Astrocyte (in vitro differentiated cells and primary cell): Measurements from ENCODE around the gene COMMD8. TPM values are rescaled to one million over a fixed set of nuclear protein-coding genes. Genes with fewer than 3 reads are reported as not detected.

ENCODE experiments used
- DNase-seq: peaks from one replicate; pipeline ENCODE4 v3.0.0-alpha.2; 2010; ENCODE audit warnings: low read depth
- FAIRE-seq: peaks from 2 replicates; lab custom pipeline; 2011; peaks lifted over from hg19 to GRCh38; lab: Jason Lieb, UNC
- H2AFZ ChIP-seq: 2 replicates; pipeline ENCODE4 v1.6.0; 2012; ENCODE audit warnings: low read depth, low read length, inconsistent platforms
- H3K27ac ChIP-seq: 2 replicates; pipeline ENCODE4 v1.5.1; 2011; ENCODE audit warnings: low read depth, low read length, inconsistent platforms
- H3K27me3 ChIP-seq: 2 replicates; pipeline ENCODE4 v1.6.0; 2011; ENCODE audit warnings: low read length, inconsistent platforms; ENCODE audit not compliant: insufficient read depth
- H3K36me3 ChIP-seq: 2 replicates; pipeline ENCODE4 v1.5.1; 2011; ENCODE audit warnings: low read length, inconsistent platforms; ENCODE audit not compliant: insufficient read depth
- H3K4me1 ChIP-seq: 2 replicates; pipeline ENCODE4 v1.5.1; 2011; ENCODE audit warnings: low read length, inconsistent platforms; ENCODE audit not compliant: insufficient read depth
- H3K4me2 ChIP-seq: 2 replicates; pipeline ENCODE4 v1.6.0; 2012; ENCODE audit warnings: low read length, inconsistent platforms
- H3K4me3 ChIP-seq: 2 replicates; pipeline ENCODE4 v1.5.1; 2011; ENCODE audit warnings: low read depth, mild to moderate bottlenecking, low read length, inconsistent platforms; ENCODE audit not compliant: insufficient read depth
- H3K79me2 ChIP-seq: 2 replicates; pipeline ENCODE4 v1.6.0; 2012; ENCODE audit warnings: mild to moderate bottlenecking, low read length, inconsistent platforms; ENCODE audit not compliant: insufficient read depth
- H3K9ac ChIP-seq: 2 replicates; pipeline ENCODE4 v1.6.0; 2012; ENCODE audit warnings: mild to moderate bottlenecking, low read length, inconsistent platforms
- H3K9me3 ChIP-seq: 2 replicates; pipeline ENCODE4 v1.5.1; 2012; ENCODE audit warnings: low read depth, mild to moderate bottlenecking, low read length, inconsistent platforms; ENCODE audit not compliant: insufficient read depth
- H4K20me1 ChIP-seq: 2 replicates; pipeline ENCODE4 v1.6.0; 2012; ENCODE audit warnings: low read length, inconsistent platforms; ENCODE audit not compliant: insufficient read depth
- H3K27ac Mint-ChIP-seq: one replicate; pipeline ENCODE4 v1.8.0; 2021; ENCODE audit warnings: mild to moderate bottlenecking, mixed read lengths; ENCODE audit not compliant: unreplicated experiment
- H3K27me3 Mint-ChIP-seq: one replicate; pipeline ENCODE4 v1.8.0; 2021; ENCODE audit warnings: low read depth, mixed read lengths; ENCODE audit not compliant: unreplicated experiment
- H3K36me3 Mint-ChIP-seq: one replicate; pipeline ENCODE4 v1.8.0; 2021; ENCODE audit warnings: low read depth, mixed read lengths; ENCODE audit not compliant: unreplicated experiment
- H3K4me1 Mint-ChIP-seq: one replicate; pipeline ENCODE4 v1.8.0; 2021; ENCODE audit warnings: low read depth, mixed read lengths; ENCODE audit not compliant: unreplicated experiment
- H3K4me3 Mint-ChIP-seq: one replicate; pipeline ENCODE4 v1.8.0; 2021; ENCODE audit warnings: mild to moderate bottlenecking, moderate library complexity, mixed read lengths; ENCODE audit not compliant: unreplicated experiment
- H3K9me3 Mint-ChIP-seq: one replicate; pipeline ENCODE4 v1.8.0; 2021; ENCODE audit warnings: mild to moderate bottlenecking, mixed read lengths; ENCODE audit not compliant: unreplicated experiment
- EZH2 ChIP-seq: IDR thresholded peaks from 2 replicates; pipeline ENCODE4 v1.6.1; 2012; ENCODE audit warnings: mild to moderate bottlenecking, low read length, inconsistent platforms; ENCODE audit not compliant: insufficient read depth
- total RNA-seq: library from RNA; stranded (reverse); gene quantifications from 2 replicates; pipeline ENCODE4 v1.2.1, GENCODE V29; 2021
- TF ChIP-seq, protein P1 (sequence below): IDR thresholded peaks from 2 replicates; pipeline ENCODE4 v1.5.1; 2011; ENCODE audit warnings: low read depth, mild to moderate bottlenecking, inconsistent platforms, low read length, moderate library complexity; ENCODE audit not compliant: insufficient read depth

COMMD8 gene
- total RNA-seq, 1 donor from 2014 or later, result 23.5 TPM

DNA sequence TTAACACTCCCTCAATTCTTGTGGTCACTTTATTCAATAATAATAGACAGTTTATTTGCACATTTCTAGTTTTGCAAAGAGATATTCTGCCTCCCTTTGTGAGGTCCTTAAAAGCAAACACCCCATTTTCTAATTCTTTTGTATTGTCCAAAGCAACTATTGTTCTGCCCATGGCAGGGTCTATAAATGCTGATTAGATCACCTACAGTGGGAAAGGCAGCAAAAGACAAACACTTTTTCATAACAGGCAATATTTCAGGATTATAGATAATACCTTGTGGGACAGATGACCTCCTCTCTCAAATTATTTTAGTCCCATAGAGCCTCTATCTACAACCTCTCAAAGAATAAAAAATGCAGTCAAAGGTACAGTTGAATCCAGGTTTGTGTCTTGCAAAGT is 28.6 kb downstream of the COMMD8 start:
- no peak overlapping the region for H3K4me3 Mint-ChIP-seq
- Histone ChIP-seq H4K20me1 (no peaks in the 10 kb centered on the region), H2AFZ (no peak overlapping the region), H3K27me3 (no peaks in the 10 kb centered on the region), H3K36me3 (no peaks in the 10 kb centered on the region), H3K9me3 (no peaks in the 10 kb centered on the region), H3K4me1 (no peaks in the 10 kb centered on the region), H3K27ac (no peak overlapping the region), H3K4me3 (no peak overlapping the region), H3K9ac (no peak overlapping the region), H3K4me2 (no peak overlapping the region), H3K79me2 (no peaks in the 10 kb centered on the region)
- no peaks in the 10 kb centered on the region for H3K36me3 Mint-ChIP-seq
- no peaks in the 10 kb centered on the region for H3K27me3 Mint-ChIP-seq
- no peak overlapping the region for H3K27ac Mint-ChIP-seq
- no peak for FAIRE-seq
- H3K9me3 Mint-ChIP-seq, result no peaks in the 10 kb centered on the region
- DNase-seq, result no peak
- no peaks in the 10 kb centered on the region for H3K4me1 Mint-ChIP-seq
- TF ChIP-seq, protein P1, sequence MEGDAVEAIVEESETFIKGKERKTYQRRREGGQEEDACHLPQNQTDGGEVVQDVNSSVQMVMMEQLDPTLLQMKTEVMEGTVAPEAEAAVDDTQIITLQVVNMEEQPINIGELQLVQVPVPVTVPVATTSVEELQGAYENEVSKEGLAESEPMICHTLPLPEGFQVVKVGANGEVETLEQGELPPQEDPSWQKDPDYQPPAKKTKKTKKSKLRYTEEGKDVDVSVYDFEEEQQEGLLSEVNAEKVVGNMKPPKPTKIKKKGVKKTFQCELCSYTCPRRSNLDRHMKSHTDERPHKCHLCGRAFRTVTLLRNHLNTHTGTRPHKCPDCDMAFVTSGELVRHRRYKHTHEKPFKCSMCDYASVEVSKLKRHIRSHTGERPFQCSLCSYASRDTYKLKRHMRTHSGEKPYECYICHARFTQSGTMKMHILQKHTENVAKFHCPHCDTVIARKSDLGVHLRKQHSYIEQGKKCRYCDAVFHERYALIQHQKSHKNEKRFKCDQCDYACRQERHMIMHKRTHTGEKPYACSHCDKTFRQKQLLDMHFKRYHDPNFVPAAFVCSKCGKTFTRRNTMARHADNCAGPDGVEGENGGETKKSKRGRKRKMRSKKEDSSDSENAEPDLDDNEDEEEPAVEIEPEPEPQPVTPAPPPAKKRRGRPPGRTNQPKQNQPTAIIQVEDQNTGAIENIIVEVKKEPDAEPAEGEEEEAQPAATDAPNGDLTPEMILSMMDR, result no peak
- no peak for TF ChIP-seq EZH2

GRCh38 chr4:47432749-47433148 is 30.8 kb downstream of the COMMD8 start:
- TF ChIP-seq, protein P1, result no peak
- TF ChIP-seq EZH2, result no peak
- no peaks in the 10 kb centered on the region for H4K20me1 ChIP-seq

GRCh38 chr4:47427935-47428334 is 35.6 kb downstream of the COMMD8 start:
- TF ChIP-seq, protein P1, result no peak
- no peak for TF ChIP-seq EZH2
- no peaks in the 10 kb centered on the region for H3K4me1 ChIP-seq
- Mint-ChIP-seq H3K4me3 (no peak overlapping the region), H3K27ac (no peak overlapping the region), H3K4me1 (no peaks in the 10 kb centered on the region), H3K9me3 (no peaks in the 10 kb centered on the region), H3K36me3 (no peaks in the 10 kb centered on the region), H3K27me3 (no peaks in the 10 kb centered on the region)
- H3K27ac ChIP-seq, result no peak overlapping the region
- H3K27me3 ChIP-seq, result no peaks in the 10 kb centered on the region
- no peak overlapping the region for H3K4me2 ChIP-seq
- no peaks in the 10 kb centered on the region for H4K20me1 ChIP-seq
- no peaks in the 10 kb centered on the region for H3K9me3 ChIP-seq
- H3K4me3 ChIP-seq, result no peak overlapping the region
- DNase-seq (peak; percentile 16), FAIRE-seq (no peak)
- no peaks in the 10 kb centered on the region for H3K79me2 ChIP-seq
- no peak overlapping the region for H3K9ac ChIP-seq
- no peak overlapping the region for H2AFZ ChIP-seq
- H3K36me3 ChIP-seq, result no peaks in the 10 kb centered on the region

More at GRCh38 chr4:47432749-47433148, 30.8 kb downstream of the COMMD8 start:
- Histone ChIP-seq H3K36me3 (no peaks in the 10 kb centered on the region), H3K9me3 (no peaks in the 10 kb centered on the region), H3K9ac (no peak overlapping the region), H2AFZ (no peak overlapping the region), H3K79me2 (no peaks in the 10 kb centered on the region), H3K4me2 (no peak overlapping the region), H3K27ac (no peak overlapping the region), H3K4me3 (no peak overlapping the region), H3K27me3 (no peaks in the 10 kb centered on the region), H3K4me1 (no peaks in the 10 kb centered on the region)
- no peak overlapping the region for H3K27ac Mint-ChIP-seq
- no peaks in the 10 kb centered on the region for H3K27me3 Mint-ChIP-seq
- H3K36me3 Mint-ChIP-seq, result no peaks in the 10 kb centered on the region
- FAIRE-seq (no peak), DNase-seq (no peak)
- H3K9me3 Mint-ChIP-seq, result no peaks in the 10 kb centered on the region
- H3K4me1 Mint-ChIP-seq, result no peaks in the 10 kb centered on the region
- H3K4me3 Mint-ChIP-seq, result no peak overlapping the region
